PC-3 (cell line): Measurements from ENCODE around the gene CTNNA3.

Source experiments
- CTCF ChIP-seq: fragments of 300-600 bp; sonication (generic); conservative IDR thresholded peaks from 2 replicates; pipeline ENCODE4 v1.5.1; 2017; ENCODE audit warnings: antibody characterized with exemption, low read depth, mild to moderate bottlenecking, low read length
- EZH2 ChIP-seq: fragments of 300-600 bp; sonication (generic); IDR thresholded peaks from one replicate; pipeline ENCODE4 v1.6.1; 2017; ENCODE audit warnings: antibody characterized with exemption, mild to moderate bottlenecking, low read length; ENCODE audit not compliant: unreplicated experiment
- EZH2phosphoT487 ChIP-seq: fragments of 300-600 bp; sonication (generic); IDR thresholded peaks from 2 replicates; pipeline ENCODE4 v1.6.1; 2018; ENCODE audit warnings: mild to moderate bottlenecking, antibody characterized with exemption, low read length, borderline replicate concordance

DNA sequence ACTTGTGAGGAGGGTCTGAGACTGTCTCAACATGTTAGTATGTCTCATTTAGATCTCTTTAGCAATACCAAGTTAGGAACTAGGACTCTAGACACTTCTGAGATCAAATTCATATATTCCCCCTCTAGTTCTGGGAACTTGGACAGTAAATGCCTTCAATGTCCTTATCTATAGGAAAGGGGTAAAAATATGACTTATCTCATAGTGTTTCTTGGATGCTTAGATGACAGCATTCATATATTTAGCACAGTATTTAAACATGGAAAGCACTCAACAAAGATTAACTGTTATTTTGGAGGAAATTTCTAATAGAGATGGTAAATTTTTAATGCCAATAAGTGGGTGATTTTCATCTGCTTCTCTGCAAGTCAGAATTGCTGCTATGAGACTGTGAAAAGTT, 154.6 kb downstream of the CTNNA3 start:
- TF ChIP-seq CTCF (no peak), EZH2phosphoT487 (no peak), EZH2 (no peak)
